ENCODE measurements around the gene UTRN. TPM values are rescaled to one million over a fixed set of nuclear protein-coding genes. Genes with fewer than 3 reads are reported as not detected.

UTRN gene
- total RNA-seq, 1 donor = 132 TPM

- no peak overlapping the region for H3K4me3 ChIP-seq (ENCODE audit: low read depth, low read length)
- TF ChIP-seq, protein P1, sequence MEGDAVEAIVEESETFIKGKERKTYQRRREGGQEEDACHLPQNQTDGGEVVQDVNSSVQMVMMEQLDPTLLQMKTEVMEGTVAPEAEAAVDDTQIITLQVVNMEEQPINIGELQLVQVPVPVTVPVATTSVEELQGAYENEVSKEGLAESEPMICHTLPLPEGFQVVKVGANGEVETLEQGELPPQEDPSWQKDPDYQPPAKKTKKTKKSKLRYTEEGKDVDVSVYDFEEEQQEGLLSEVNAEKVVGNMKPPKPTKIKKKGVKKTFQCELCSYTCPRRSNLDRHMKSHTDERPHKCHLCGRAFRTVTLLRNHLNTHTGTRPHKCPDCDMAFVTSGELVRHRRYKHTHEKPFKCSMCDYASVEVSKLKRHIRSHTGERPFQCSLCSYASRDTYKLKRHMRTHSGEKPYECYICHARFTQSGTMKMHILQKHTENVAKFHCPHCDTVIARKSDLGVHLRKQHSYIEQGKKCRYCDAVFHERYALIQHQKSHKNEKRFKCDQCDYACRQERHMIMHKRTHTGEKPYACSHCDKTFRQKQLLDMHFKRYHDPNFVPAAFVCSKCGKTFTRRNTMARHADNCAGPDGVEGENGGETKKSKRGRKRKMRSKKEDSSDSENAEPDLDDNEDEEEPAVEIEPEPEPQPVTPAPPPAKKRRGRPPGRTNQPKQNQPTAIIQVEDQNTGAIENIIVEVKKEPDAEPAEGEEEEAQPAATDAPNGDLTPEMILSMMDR (IDR thresholded peaks at IDR 0.05; ENCODE audit: insufficient read depth, low read depth, low read length) = no peak
- peak; percentile 44 for DNase-seq (ENCODE audit: low read depth)
These were observed 12.5 kb downstream of the UTRN start for GRCh38 chr6:144297511-144298100.

DNA sequence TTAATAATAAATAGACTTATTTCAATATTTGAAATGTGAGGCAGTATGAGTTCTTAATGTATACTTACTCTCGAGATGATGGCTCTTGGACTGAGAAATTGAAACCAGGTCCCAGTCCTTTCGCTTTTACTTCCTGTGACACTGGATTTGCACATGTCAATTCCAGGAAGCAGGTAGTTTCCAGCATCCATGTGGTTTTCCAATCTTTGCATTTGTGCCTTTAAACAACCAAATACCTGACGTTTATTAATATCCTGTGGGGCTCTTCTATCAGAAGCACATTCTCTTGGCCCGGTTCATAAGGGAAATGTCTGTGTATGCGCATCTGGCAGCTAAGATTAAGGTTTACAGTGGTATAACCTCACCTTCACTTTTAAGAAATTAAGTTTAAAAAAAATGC is 13.1 kb downstream of the UTRN start:
- no peak for DNase-seq (ENCODE audit: low read depth)
- H3K4me3 ChIP-seq (ENCODE audit: low read depth, low read length) = no peak overlapping the region
- TF ChIP-seq, protein P1 (IDR thresholded peaks at IDR 0.05; ENCODE audit: insufficient read depth, low read depth, low read length) = no peak

- TF ChIP-seq, protein P1 (IDR thresholded peaks at IDR 0.05; ENCODE audit: insufficient read depth, low read depth, low read length) = no peak
- DNase-seq (ENCODE audit: low read depth) = no peak
- no peak overlapping the region for H3K4me3 ChIP-seq (ENCODE audit: low read depth, low read length)
These were observed 13.8 kb downstream of the UTRN start for GRCh38 chr6:144298916-144299315.

GRCh38 chr6:144302701-144303372 is 17.7 kb downstream of the UTRN start:
- H3K4me3 ChIP-seq (ENCODE audit: low read depth, low read length) = no peak overlapping the region
- TF ChIP-seq, protein P1 (IDR thresholded peaks at IDR 0.05; ENCODE audit: insufficient read depth, low read depth, low read length) = no peak
- no peak for DNase-seq (ENCODE audit: low read depth)

DNA sequence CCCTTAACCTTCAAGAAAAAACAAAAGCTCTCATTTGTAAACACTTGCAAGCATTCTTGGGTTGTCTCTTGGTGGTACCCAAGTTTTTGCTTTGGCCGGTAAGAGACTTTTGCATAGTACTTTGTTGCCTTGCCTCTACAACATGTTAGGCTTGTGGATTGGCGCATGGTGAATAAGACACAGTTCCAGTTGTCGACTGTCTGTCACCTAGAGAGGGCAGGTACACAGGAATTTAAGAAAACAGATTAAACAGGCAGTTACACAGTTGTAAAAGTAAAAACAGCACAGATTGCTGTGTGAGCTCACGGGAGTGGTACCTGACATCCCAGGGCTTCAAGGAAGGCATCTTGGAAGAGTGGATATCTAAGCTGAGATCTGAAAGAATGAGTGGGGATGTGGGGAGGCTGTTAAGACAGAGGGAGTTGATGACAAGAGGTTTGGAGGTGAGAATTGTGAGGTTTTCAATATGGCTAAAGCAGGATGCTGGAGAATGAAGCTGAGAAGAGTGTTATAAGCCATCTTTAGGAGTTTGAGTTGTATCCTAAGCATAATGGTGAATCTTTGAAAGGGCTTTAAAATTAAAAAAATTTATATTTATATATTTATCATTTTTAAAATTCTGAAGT is 19.2 kb downstream of the UTRN start:
- TF ChIP-seq, protein P1 (IDR thresholded peaks at IDR 0.05; ENCODE audit: insufficient read depth, low read depth, low read length) = no peak
- DNase-seq (ENCODE audit: low read depth) = no peak
- H3K4me3 ChIP-seq (ENCODE audit: low read depth, low read length) = no peak overlapping the region

DNA sequence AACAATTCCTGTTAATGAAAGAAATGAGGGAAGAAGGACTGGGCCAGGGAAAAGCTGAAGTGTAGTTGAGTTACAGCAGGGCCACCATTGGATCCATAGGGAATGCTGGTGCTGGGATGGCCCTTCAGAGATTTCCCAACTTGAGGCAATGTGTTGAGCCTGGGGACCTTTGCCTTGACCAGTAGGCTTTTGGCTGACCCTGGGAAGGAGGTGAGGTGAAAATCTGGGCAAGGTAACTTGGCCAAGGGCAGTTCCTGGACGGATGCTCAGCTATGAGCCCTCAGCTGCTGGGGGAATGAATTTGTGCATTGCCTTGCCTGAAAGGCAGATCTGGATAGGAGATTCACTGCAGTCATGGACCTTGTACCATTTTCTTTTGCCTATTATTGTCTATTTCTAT is 20.4 kb downstream of the UTRN start:
- TF ChIP-seq, protein P1 (IDR thresholded peaks at IDR 0.05; ENCODE audit: insufficient read depth, low read depth, low read length) = no peak
- no peak overlapping the region for H3K4me3 ChIP-seq (ENCODE audit: low read depth, low read length)
- DNase-seq (ENCODE audit: low read depth) = no peak
